HK-2 (cell line): ENCODE measurements around the gene ACER1.
"Not testable (repeated sequence)": the region's sequence is repeated elsewhere in the genome, so short reads cannot be mapped to it uniquely, and the experiment has no call there.

Experiments used
- DNase-seq: peaks from one replicate; pipeline ENCODE4 v3.0.0-alpha.2; 2018; ENCODE audit not compliant: unreplicated experiment

The ACER1 gene

DNA sequence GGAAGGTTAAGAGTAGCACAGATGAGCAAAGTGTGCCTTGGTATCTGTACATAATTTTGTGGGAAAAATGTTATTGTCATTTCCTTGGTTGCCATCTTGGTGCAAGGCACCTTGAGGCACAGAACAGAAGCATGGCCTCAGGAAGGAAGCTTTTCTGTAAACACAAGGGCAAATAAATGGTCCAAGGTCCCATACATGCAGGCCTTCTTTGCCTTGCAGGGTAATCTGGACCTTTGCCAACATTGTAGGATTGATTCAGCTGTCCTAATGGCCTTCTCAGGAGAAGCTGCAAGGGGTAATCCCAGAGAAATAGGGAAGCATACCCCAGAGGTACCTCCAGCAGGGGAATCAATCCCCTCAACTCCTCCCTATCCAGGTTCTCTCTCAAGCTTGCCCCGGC, 44.7 kb downstream of the ACER1 start:
- DNase-seq: no peak

DNA sequence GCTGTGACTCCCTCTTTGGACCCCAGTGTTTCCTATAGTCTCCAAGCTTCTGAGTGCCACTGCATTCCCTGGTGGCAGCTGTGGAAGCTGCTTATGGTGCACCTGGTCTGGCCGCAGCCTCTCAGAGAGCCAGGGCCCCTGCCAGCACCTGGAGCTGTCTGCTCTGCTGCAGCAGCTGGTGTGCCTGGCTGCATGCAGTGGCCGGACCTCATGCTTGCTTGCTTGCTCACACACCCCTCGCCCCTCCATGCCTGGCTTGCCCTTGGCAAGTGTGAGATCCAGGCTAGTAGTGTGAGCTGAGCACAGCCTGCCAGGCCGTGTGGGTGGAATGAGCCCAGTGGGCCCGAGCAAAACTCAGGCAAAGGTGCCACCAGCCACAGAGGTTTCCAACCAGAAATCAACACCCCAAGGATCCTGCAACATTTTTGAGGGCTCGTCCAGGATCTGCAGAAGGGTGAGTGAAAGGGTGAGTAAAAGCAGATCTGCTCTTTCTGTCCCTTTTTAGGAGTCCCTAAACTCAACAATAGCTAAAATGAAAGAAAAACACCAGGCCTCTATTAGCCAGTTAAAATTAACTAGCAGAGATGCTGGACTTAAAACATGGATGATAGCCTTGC, 46.0 kb downstream of the ACER1 start:
- no peak for DNase-seq

GRCh38 chr19:6286676-6287075, 46.7 kb downstream of the ACER1 start:
- DNase-seq: no peak

DNA sequence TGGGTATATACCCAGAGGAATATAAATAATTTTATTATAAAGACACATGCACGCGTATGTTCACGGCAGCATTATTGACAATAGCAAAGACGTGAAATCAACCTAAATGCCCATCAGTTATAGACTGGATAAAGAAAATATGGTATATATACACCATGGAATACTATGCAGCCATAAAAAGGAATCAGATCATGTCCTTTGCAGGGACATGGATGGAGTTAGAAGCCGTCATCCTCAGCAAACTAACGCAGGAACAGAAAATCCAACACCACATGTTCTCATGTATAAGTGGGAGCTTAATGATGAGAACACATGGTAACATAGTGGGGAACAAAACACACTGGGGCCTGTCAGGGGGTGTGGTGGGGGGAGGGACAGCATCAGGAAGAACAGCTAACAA, 51.0 kb downstream of the ACER1 start:
- DNase-seq: not testable (repeated sequence)

DNA sequence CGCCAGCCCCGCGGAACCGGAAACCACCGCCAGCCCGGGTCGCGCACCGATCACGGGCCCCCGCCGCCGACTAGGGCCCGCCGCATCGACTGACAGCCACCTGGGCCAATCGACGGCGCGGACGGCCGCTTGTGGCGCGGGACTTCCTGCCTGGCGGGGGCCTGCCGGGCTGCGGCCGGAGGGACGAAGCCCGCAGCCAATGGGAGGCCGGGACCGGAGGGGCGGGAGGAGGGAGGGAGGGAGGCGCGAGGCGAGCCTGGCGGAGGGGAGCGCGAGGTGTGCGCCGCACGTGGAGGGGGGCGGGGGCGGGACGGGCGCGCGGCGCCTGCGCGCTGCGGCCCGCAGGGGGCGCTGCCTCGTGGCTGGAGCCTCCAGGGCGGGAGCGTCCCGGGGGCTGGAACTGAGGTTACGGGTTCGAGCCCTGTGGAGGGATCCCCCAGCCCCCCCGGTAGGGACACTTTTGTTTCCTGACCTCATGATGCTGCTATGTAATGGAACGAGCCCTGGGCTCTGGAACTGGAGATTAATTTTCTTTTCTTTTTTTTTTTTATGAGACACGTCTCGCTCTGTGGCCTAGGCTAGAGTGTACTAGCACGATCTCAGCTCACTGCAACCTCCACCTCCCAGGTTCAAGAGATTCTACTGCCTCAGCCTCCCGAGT, 53.4 kb downstream of the ACER1 start, which contains the start of gene MLLT1:
TSS of gene MLLT1 (minus strand) at position 45 of the 661 bp plus-strand sequence. CDS start 191 bp downstream, outside the sequence.
- DNase-seq: peak; percentile 97

- no peak for DNase-seq
Measured at GRCh38 chr19:6279620-6279930, 53.8 kb downstream of the ACER1 start.

- peak; percentile 16 for DNase-seq
Measured at GRCh38 chr19:6278740-6279619, 54.4 kb downstream of the ACER1 start.

- DNase-seq: no peak
Measured at GRCh38 chr19:6278051-6278450, 55.4 kb downstream of the ACER1 start.

DNA sequence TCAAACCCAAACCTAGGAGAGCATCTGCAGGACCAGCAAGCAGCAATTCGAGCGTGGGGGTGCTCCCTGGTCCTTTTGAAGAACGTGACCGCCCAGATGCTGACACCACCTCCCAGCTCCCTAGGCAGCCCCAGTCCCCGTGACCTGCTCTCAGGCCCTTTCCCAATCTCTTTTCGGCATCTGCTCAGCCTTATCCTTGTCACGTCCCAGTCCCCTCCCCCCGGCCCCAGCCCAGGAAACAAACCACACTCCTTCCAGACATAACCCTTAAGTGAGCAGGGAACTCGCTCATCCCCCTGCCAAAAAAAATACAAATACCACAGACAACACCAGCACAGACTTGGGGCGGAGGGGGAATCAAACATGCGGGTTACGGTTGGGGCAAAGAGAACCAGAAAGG, 57.0 kb downstream of the ACER1 start:
- no peak for DNase-seq

GRCh38 chr19:6275170-6275744, 58.2 kb downstream of the ACER1 start:
- DNase-seq: no peak

- no peak for DNase-seq
Measured at GRCh38 chr19:6274756-6275155, 58.7 kb downstream of the ACER1 start.

GRCh38 chr19:6273701-6274601, 59.5 kb downstream of the ACER1 start:
- DNase-seq: peak; percentile 67

- DNase-seq: no peak
Measured at GRCh38 chr19:6272913-6273600, 60.4 kb downstream of the ACER1 start.

GRCh38 chr19:6272411-6272791, 61.0 kb downstream of the ACER1 start:
- no peak for DNase-seq

DNA sequence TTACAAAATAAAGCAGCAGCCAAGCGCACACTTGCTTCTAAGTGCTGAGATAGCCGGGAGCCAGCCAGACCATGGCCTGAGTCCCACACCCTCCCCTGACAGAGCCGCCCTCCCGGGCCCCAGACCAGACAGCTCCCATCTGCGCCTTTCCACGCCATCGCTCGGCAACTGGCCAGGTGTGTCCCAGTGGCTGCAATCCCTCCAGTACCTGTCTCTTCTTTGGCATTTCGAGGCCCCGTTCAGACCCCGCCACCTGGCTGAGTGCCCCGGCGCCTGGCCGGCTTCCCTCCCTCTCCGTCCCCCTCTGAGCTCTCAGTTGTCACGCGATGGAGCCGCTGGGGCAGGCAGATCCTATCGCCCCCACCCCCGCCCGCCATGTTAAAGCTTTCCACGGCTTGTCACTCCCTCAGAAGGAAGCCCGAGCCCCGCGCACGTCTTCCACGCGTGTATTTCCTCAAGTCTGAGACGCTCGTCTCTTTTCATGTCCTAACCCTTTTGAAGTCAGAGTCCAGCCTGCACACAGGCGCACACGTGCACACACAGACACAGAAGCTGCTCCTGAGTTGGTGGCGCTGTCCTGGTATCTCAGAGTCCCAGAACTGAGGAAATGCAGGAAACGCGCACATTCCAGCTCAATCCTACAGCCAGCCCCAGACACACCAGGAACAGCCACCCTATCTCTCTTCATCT, 61.5 kb downstream of the ACER1 start:
- DNase-seq: no peak

GRCh38 chr19:6271251-6271650, 62.2 kb downstream of the ACER1 start:
- DNase-seq: no peak

- DNase-seq: no peak
Measured at GRCh38 chr19:6270822-6271221, 62.6 kb downstream of the ACER1 start.

GRCh38 chr19:6270076-6270745, 63.2 kb downstream of the ACER1 start:
- no peak for DNase-seq

- DNase-seq: no peak
Measured at GRCh38 chr19:6269101-6269886, 64.1 kb downstream of the ACER1 start.
